H1 (cell line): ENCODE measurements around the gene TM4SF1. TPM values are rescaled to one million over a fixed set of nuclear protein-coding genes. Genes with fewer than 3 reads are reported as not detected.

Experiments used
- CTCF ChIA-PET: fragments of 300-600 bp; sonication (Branson Sonifier 250); formaldehyde crosslinking; loops from one replicate; lab custom pipeline; 2021; ENCODE audit not compliant: partially characterized antibody; lab: Charles Lee
- POLR2A ChIA-PET: fragments of 300-600 bp; sonication (Branson Sonifier 250); formaldehyde crosslinking; loops from one replicate; lab custom pipeline; 2021; ENCODE audit warnings: inconsistent platforms; ENCODE audit not compliant: partially characterized antibody; lab: Charles Lee
- DNase-seq, 2 experiments: peaks; one replicate each; pipeline versions ENCODE4 v3.0.0 to v3.0.0-alpha.2; 2010 to 2022; ENCODE audit warnings: low spot score in 2 of 2, low read depth in 1 of 2, mixed read lengths in 1 of 2
- FAIRE-seq: peaks from 2 replicates; lab custom pipeline; 2011; peaks lifted over from hg19 to GRCh38; lab: Jason Lieb, UNC
- H2AFZ ChIP-seq: 2 replicates; pipeline ENCODE4 v1.8.1; 2012; ENCODE audit warnings: low read length, inconsistent platforms
- H2AK5ac ChIP-seq: 2 replicates; pipeline ENCODE4 v1.6.1; 2013; ENCODE audit warnings: low read depth, low read length
- H2BK120ac ChIP-seq: replicated peaks from 2 replicates; pipeline ENCODE3; 2013; ENCODE audit warnings: low read depth, low read length, inconsistent platforms
- H2BK12ac ChIP-seq: 2 replicates; pipeline ENCODE4 v1.6.1; 2013; ENCODE audit warnings: low read depth, low read length
- H2BK15ac ChIP-seq: 2 replicates; pipeline ENCODE4 v1.6.1; 2013; ENCODE audit warnings: low read length
- H2BK20ac ChIP-seq: 2 replicates; pipeline ENCODE4 v1.6.1; 2013; ENCODE audit warnings: low read length
- H2BK5ac ChIP-seq: 2 replicates; pipeline ENCODE4 v1.6.1; 2013; ENCODE audit warnings: low read depth, low read length
- H3K14ac ChIP-seq: 2 replicates; pipeline ENCODE4 v1.6.1; 2013; ENCODE audit warnings: inconsistent platforms; ENCODE audit not compliant: insufficient read length
- H3K18ac ChIP-seq: 2 replicates; pipeline ENCODE4 v1.6.1; 2013; ENCODE audit warnings: low read length; ENCODE audit errors: extremely low read depth
- H3K23ac ChIP-seq: 2 replicates; pipeline ENCODE4 v1.6.1; 2013; ENCODE audit warnings: inconsistent platforms; ENCODE audit not compliant: insufficient read length
- H3K23me2 ChIP-seq: 2 replicates; pipeline ENCODE4 v1.6.1; 2013; ENCODE audit warnings: low read depth, low read length
- H3K27ac ChIP-seq: 2 replicates; pipeline ENCODE4 v1.6.1; 2011; ENCODE audit warnings: low read depth, low read length, inconsistent platforms
- H3K27me3 ChIP-seq, 4 experiments: replicated peaks in 1 of 4; 1 replicate in 1 of 4; 2 replicates in 3 of 4; pipeline versions ENCODE4 v1.6.1 to v1.8.1; 2011 to 2013; ENCODE audit warnings: low read length in 3 of 4, mild to moderate bottlenecking in 3 of 4, inconsistent platforms in 2 of 4, mixed read lengths in 2 of 4, moderate library complexity in 1 of 4; ENCODE audit not compliant: control insufficient read depth in 3 of 4, insufficient read depth in 3 of 4; ENCODE audit errors: extremely low read depth in 1 of 4
- H3K36me3 ChIP-seq, 4 experiments: 2 replicates each; pipeline versions ENCODE4 v1.6.1 to v1.8.1; 2011 to 2013; ENCODE audit warnings: mild to moderate bottlenecking in 4 of 4, low read length in 3 of 4, moderate library complexity in 2 of 4, control low read depth in 1 of 4, inconsistent platforms in 1 of 4; ENCODE audit not compliant: insufficient read depth in 4 of 4, control insufficient read depth in 2 of 4
- H3K4ac ChIP-seq: replicated peaks from 2 replicates; pipeline ENCODE3; 2013; ENCODE audit warnings: low read length, low read depth, mixed read lengths, inconsistent platforms; ENCODE audit not compliant: insufficient read length
- H3K4me1 ChIP-seq, 4 experiments: replicated peaks in 1 of 4; 1 replicate in 1 of 4; 2 replicates in 3 of 4; pipeline versions ENCODE4 v1.6.1 to v1.8.1; 2011 to 2013; ENCODE audit warnings: low read length in 3 of 4, inconsistent platforms in 2 of 4, mixed read lengths in 1 of 4; ENCODE audit not compliant: insufficient read depth in 4 of 4, control insufficient read depth in 3 of 4
- H3K4me2 ChIP-seq, 2 experiments: 2 replicates each; pipeline versions ENCODE4 v1.6.1 to v1.8.1; 2011 to 2013; ENCODE audit warnings: low read depth in 2 of 2, low read length in 2 of 2, control low read depth in 1 of 2, inconsistent platforms in 1 of 2, mild to moderate bottlenecking in 1 of 2; ENCODE audit not compliant: insufficient read depth in 1 of 2
- H3K4me3 ChIP-seq, 4 experiments: fragments of 200-600, 300-600 bp in 1 of 4; sonication (generic), shearing (Covaris generic), sonication (Bioruptor Twin) in 1 of 4; 2 replicates each; pipeline versions ENCODE4 v1.5.1 to v1.8.1; 2011 to 2016; ENCODE audit warnings: low read length in 4 of 4, low read depth in 3 of 4, control low read depth in 2 of 4, inconsistent platforms in 2 of 4, mild to moderate bottlenecking in 2 of 4, mixed read lengths in 1 of 4, moderate library complexity in 1 of 4; ENCODE audit not compliant: insufficient read depth in 2 of 4; ENCODE audit errors: extremely low read depth in 1 of 4
- H3K56ac ChIP-seq: replicated peaks from 2 replicates; pipeline ENCODE3; 2013; ENCODE audit warnings: low read depth, mild to moderate bottlenecking, mixed read lengths, low read length, inconsistent platforms; ENCODE audit not compliant: insufficient read length
- H3K79me1 ChIP-seq: 2 replicates; pipeline ENCODE4 v1.6.1; 2013; ENCODE audit warnings: low read depth, low read length, control low read depth
- H3K79me2 ChIP-seq, 2 experiments: 2 replicates each; pipeline versions ENCODE4 v1.6.1 to v1.8.1; 2012 to 2013; ENCODE audit warnings: low read length in 2 of 2, mild to moderate bottlenecking in 2 of 2, inconsistent platforms in 1 of 2; ENCODE audit not compliant: insufficient read depth in 2 of 2, control insufficient read depth in 1 of 2
- H3K9ac ChIP-seq, 4 experiments: replicated peaks in 1 of 4; 1 replicate in 1 of 4; 2 replicates in 3 of 4; pipeline versions ENCODE4 v1.6.1 to v1.8.1; 2011 to 2013; ENCODE audit warnings: low read depth in 3 of 4, low read length in 3 of 4, control low read depth in 2 of 4, mild to moderate bottlenecking in 2 of 4, moderate library complexity in 2 of 4, inconsistent platforms in 1 of 4; ENCODE audit errors: extremely low read depth in 1 of 4
- H3K9me3 ChIP-seq, 2 experiments: 2 replicates each; pipeline versions ENCODE4 v1.6.1 to v1.8.1; 2012 to 2013; ENCODE audit warnings: mild to moderate bottlenecking in 2 of 2, moderate library complexity in 2 of 2, control low read depth in 1 of 2, inconsistent platforms in 1 of 2, low read depth in 1 of 2, low read length in 1 of 2, mixed read lengths in 1 of 2; ENCODE audit not compliant: insufficient read depth in 2 of 2
- H4K20me1 ChIP-seq, 2 experiments: replicated peaks in 1 of 2; 2 replicates each; pipeline versions ENCODE3 to v1.8.1; 2011 to 2013; ENCODE audit warnings: inconsistent platforms in 2 of 2, low read length in 2 of 2, mild to moderate bottlenecking in 1 of 2; ENCODE audit not compliant: insufficient read depth in 2 of 2, control insufficient read depth in 1 of 2
- H4K5ac ChIP-seq: 2 replicates; pipeline ENCODE4 v1.6.1; 2013; ENCODE audit warnings: low read length, low read depth, mixed read lengths, inconsistent platforms; ENCODE audit not compliant: insufficient read length
- H4K8ac ChIP-seq: 2 replicates; pipeline ENCODE4 v1.8.0; 2013; ENCODE audit warnings: mild to moderate bottlenecking, moderate library complexity, low read length, inconsistent platforms; ENCODE audit not compliant: insufficient read depth; ENCODE audit errors: extremely low read depth
- H4K91ac ChIP-seq: replicated peaks from 2 replicates; pipeline ENCODE3; 2013; ENCODE audit warnings: low read length, mixed read lengths, inconsistent platforms; ENCODE audit not compliant: insufficient read length
- CEBPB ChIP-seq: IDR thresholded peaks from 2 replicates; pipeline ENCODE4 v1.6.1; 2012; ENCODE audit warnings: low read depth, low read length
- CTBP2 ChIP-seq: IDR thresholded peaks from 2 replicates; pipeline ENCODE4 v1.7.0; 2011; ENCODE audit warnings: borderline replicate concordance, mild to moderate bottlenecking, moderate library complexity, mixed read lengths, low read length; ENCODE audit not compliant: insufficient read depth, insufficient read length
- EGR1 ChIP-seq: IDR thresholded peaks from 2 replicates; pipeline ENCODE4 v1.6.1; 2011; ENCODE audit warnings: low read depth, low read length, borderline replicate concordance
- EZH2 ChIP-seq: fragments of 200-600 bp; sonication (generic); IDR thresholded peaks from 2 replicates; pipeline ENCODE4 v1.7.1; 2012; ENCODE audit warnings: low read depth, mild to moderate bottlenecking, moderate library complexity, low read length, inconsistent platforms; ENCODE audit not compliant: severe bottlenecking
- KDM1A ChIP-seq: fragments of 200-600, 300-600 bp; sonication (generic); IDR thresholded peaks from 2 replicates; pipeline ENCODE4 v1.7.1; 2016; ENCODE audit warnings: mild to moderate bottlenecking, low read length, borderline replicate concordance
- KDM5A ChIP-seq: fragments of 200-600 bp; IDR thresholded peaks from 2 replicates; pipeline ENCODE4 v1.7.1; 2012; ENCODE audit warnings: mild to moderate bottlenecking, low read length, inconsistent platforms, mixed read lengths
- NRF1 ChIP-seq: IDR thresholded peaks from 2 replicates; pipeline ENCODE4 v1.6.1; 2011; ENCODE audit warnings: mild to moderate bottlenecking, low read depth, low read length, improper control_type of control experiment
- POLR2A ChIP-seq, 2 experiments: IDR thresholded peaks; 1 replicate in 1 of 2; 2 replicates in 1 of 2; pipeline ENCODE4 v1.6.1; 2011; ENCODE audit warnings: low read depth in 2 of 2, low read length in 2 of 2, mild to moderate bottlenecking in 2 of 2; ENCODE audit errors: control extremely low read depth in 1 of 2
- POLR2AphosphoS5 ChIP-seq: IDR thresholded peaks from 2 replicates; pipeline ENCODE4 v1.6.1; 2011; ENCODE audit warnings: low read depth, low read length
- SAP30 ChIP-seq: fragments of 300-600 bp; sonication (generic); IDR thresholded peaks from 2 replicates; pipeline ENCODE4 v1.7.1; 2012; ENCODE audit warnings: low read length, moderate library complexity, mild to moderate bottlenecking, inconsistent platforms; ENCODE audit not compliant: insufficient read depth, insufficient replicate concordance
- SRF ChIP-seq: IDR thresholded peaks from 2 replicates; pipeline ENCODE4 v1.6.1; 2011; ENCODE audit warnings: mild to moderate bottlenecking, low read depth, low read length, moderate library complexity
- TAF1 ChIP-seq: IDR thresholded peaks from 2 replicates; pipeline ENCODE4 v1.6.1; 2011; ENCODE audit warnings: mild to moderate bottlenecking, low read depth, low read length
- YY1 ChIP-seq: IDR thresholded peaks from 2 replicates; pipeline ENCODE4 v1.6.1; 2011; ENCODE audit warnings: low read depth, mild to moderate bottlenecking, low read length
- ZNF274 ChIP-seq: IDR thresholded peaks from 2 replicates; pipeline ENCODE4 v1.7.0; 2012; ENCODE audit warnings: low read length, borderline replicate concordance; ENCODE audit errors: extremely low read depth
- WGBS, 2 experiments: shearing (Covaris generic) in 1 of 2; methylation state at CpG; one replicate each; pipeline versions ENCODE4 v1.1.6 to v1.1.7; 2013 to 2015; ENCODE audit warnings: low lambda C conversion rate in 2 of 2, mixed read lengths in 2 of 2, inconsistent platforms in 1 of 2, low coverage in 1 of 2, missing lambda C conversion rate in 1 of 2; ENCODE audit not compliant: insufficient replicate concordance in 2 of 2, insufficient coverage in 1 of 2, insufficient read length in 1 of 2; ENCODE audit errors: extremely low coverage in 1 of 2, missing lambda C conversion rate in 1 of 2; 5-methylcytosine and 5-hydroxymethylcytosine counted together
- polyA plus RNA-seq, 7 experiments: library from polyadenylated mRNA; depleted of rRNA in 3 of 7; stranded (reverse) in 5 of 7; unstranded in 2 of 7; fragments of >200 nt in 5 of 7; fragments of 200-250 nt in 2 of 7; gene quantifications; 1 replicate in 5 of 7; 2 replicates in 1 of 7; 4 replicates in 1 of 7; pipeline versions ENCODE4 v1.2.1 to v1.2.3, GENCODE V29; 2011 to 2013; ENCODE audit warnings: missing spikeins in 2 of 7, mixed read lengths in 2 of 7
- total RNA-seq: library from RNA; stranded (reverse); fragmentation: NEBNext Ultra II Directional; extraction: Animal tissue kit (Norgen Biotek cat#: 25700); gene quantifications from 2 replicates; pipeline ENCODE4 v1.2.1, GENCODE V29; 2021

TM4SF1 gene
- total and polyA plus RNA-seq, 2 of the 8 experiments (the other 6 are each of a cell fraction or from before 2014, with no cell fraction given), result 0.26 to 1.3 TPM

GRCh38 chr3:149356630-149357029 is 20.8 kb downstream of the TM4SF1 start:
- Histone ChIP-seq H4K5ac (no peak overlapping the region), H3K27ac (no peak overlapping the region), H2BK5ac (no peak overlapping the region), H3K36me3 (no peaks in the 10 kb centered on the region), H2BK20ac (no peak overlapping the region), H3K4me2 (no peak overlapping the region), H3K79me2 (no peaks in the 10 kb centered on the region), H3K4me3 (no peak overlapping the region), H3K4ac (no peak overlapping the region), H2AFZ (no peak overlapping the region), H3K9me3 (no peaks in the 10 kb centered on the region), H2AK5ac (no peak overlapping the region), H3K79me1 (no peaks in the 10 kb centered on the region), H3K18ac (no peak overlapping the region), H2BK15ac (no peak overlapping the region), H4K8ac (no peak overlapping the region), H2BK12ac (no peak overlapping the region), H3K27me3 (no peaks in the 10 kb centered on the region), H3K9ac (no peak overlapping the region), H4K91ac (no peak overlapping the region), H3K4me1 (no peaks in the 10 kb centered on the region), H3K14ac (no peak overlapping the region), H4K20me1 (no peaks in the 10 kb centered on the region), H3K23ac (no peak overlapping the region), H3K56ac (no peak overlapping the region), H3K23me2 (no peaks in the 10 kb centered on the region), H2BK120ac (no peak overlapping the region)
- FAIRE-seq (no peak), DNase-seq (no peak)
- POLR2A ChIA-PET, result no interaction called here
- no peak for TF ChIP-seq EZH2
- no peak for TF ChIP-seq NRF1
- TF ChIP-seq KDM1A, result no peak
- TF ChIP-seq KDM5A, result no peak
- no peak for TF ChIP-seq CEBPB
- TF ChIP-seq ZNF274, result no peak
- TF ChIP-seq EGR1, result no peak
- TF ChIP-seq SAP30, result no peak
- TF ChIP-seq CTBP2, result no peak
- no peak for TF ChIP-seq POLR2A (IDR thresholded peaks at IDR 0.05; ENCODE audit: control extremely low read depth in 1 of 2, low read depth in 2 of 2, low read length in 2 of 2)
- TF ChIP-seq POLR2AphosphoS5, result no peak
- TF ChIP-seq TAF1, result no peak
- TF ChIP-seq YY1, result no peak
- no peak for TF ChIP-seq SRF
- CTCF ChIA-PET, result interaction anchor here (0.5 to 8.8 kb wide), 11 partner anchors 8 to 401 kb away, joined by 3 to 107 read pairs (median 5); no protein-coding TSS in a partner anchor
- WGBS, 2 experiments, result 95% methylated on average over 4 of the region's 4 CpGs; no CpG with 5 or more reads in 1 of the 2 experiments
